Limb (tissue), 2 donors: ENCODE measurements around the gene PAX7.
A peak's percentile ranks its signal among the peaks of the same experiment; 100 is the strongest.
"Not testable (repeated sequence)": the region's sequence is repeated elsewhere in the genome, so short reads cannot be mapped to it uniquely, and the experiment has no call there.

ENCODE experiments used
- DNase-seq, 2 donors: peaks; one replicate each; pipeline ENCODE4 v3.0.0-alpha.2; 2016; ENCODE audit errors: extremely low spot score in 2 of 2

PAX7 gene

GRCh38 chr1:18630511-18631495 is at the start of gene PAX7:
TSS of gene PAX7 (plus strand) at chr1:18630846. CDS start at chr1:18631604, 758 bp downstream.
- DNase-seq, result peak in 1 of 2 donors; percentile 72

- peak in 1 of 2 donors; percentile 73 for DNase-seq
Measured at GRCh38 chr1:18581420-18581880, 49.2 kb upstream of the PAX7 start.

GRCh38 chr1:18582890-18583289 is 47.8 kb upstream of the PAX7 start:
- no peak for DNase-seq

- DNase-seq, result peak in 1 of 2 donors; percentile 47
Measured at GRCh38 chr1:18583326-18583941, 47.2 kb upstream of the PAX7 start.

- DNase-seq, result not testable (repeated sequence)
Measured at GRCh38 chr1:18586016-18586415, 44.6 kb upstream of the PAX7 start.

- DNase-seq, result no peak
Measured at GRCh38 chr1:18588093-18588492, 42.6 kb upstream of the PAX7 start.

GRCh38 chr1:18592368-18592767 is 38.3 kb upstream of the PAX7 start:
- DNase-seq, result no peak

GRCh38 chr1:18597160-18598042 is 33.2 kb upstream of the PAX7 start:
- DNase-seq, result peak; percentile 75 to 86

GRCh38 chr1:18599086-18599485 is 31.6 kb upstream of the PAX7 start:
- DNase-seq, result peak; percentile 21 to 66

GRCh38 chr1:18599704-18600103 is 30.9 kb upstream of the PAX7 start:
- DNase-seq, result no peak

- DNase-seq, result no peak
Measured at GRCh38 chr1:18602533-18603211, 28.0 kb upstream of the PAX7 start.

- no peak for DNase-seq
Measured at GRCh38 chr1:18603212-18603852, 27.3 kb upstream of the PAX7 start.

GRCh38 chr1:18606443-18607288 is 24.0 kb upstream of the PAX7 start:
- no peak for DNase-seq

GRCh38 chr1:18607289-18607760 is 23.3 kb upstream of the PAX7 start:
- DNase-seq, result no peak

GRCh38 chr1:18608534-18608933 is 22.1 kb upstream of the PAX7 start:
- no peak for DNase-seq

- DNase-seq, result no peak
Measured at GRCh38 chr1:18611311-18611710, 19.3 kb upstream of the PAX7 start.

- DNase-seq, result no peak
Measured at GRCh38 chr1:18612073-18612472, 18.6 kb upstream of the PAX7 start.

GRCh38 chr1:18614069-18614735 is 16.4 kb upstream of the PAX7 start:
- DNase-seq, result no peak
